ENCODE measurements around the gene BBS2. TPM values are rescaled to one million over a fixed set of nuclear protein-coding genes. Genes with fewer than 3 reads are reported as not detected.

BBS2 gene
- total and polyA plus RNA-seq, 9 of the 15 experiments (the other 6 are each of a cell fraction or from before 2014, with no cell fraction given): 4.2 to 22.7 (median 10.2) TPM

GRCh38 chr16:56542039-56542438 lies 22.2 kb upstream of the BBS2 start:
- 4% methylated on average over 2 of the region's 2 CpGs for WGBS (ENCODE audit: insufficient coverage, low coverage, missing lambda C conversion rate)
- H3K4me3 ChIP-seq: no peak overlapping the region
- H4K20me1 ChIP-seq (replicated peaks; ENCODE audit: control insufficient read depth, insufficient read depth, low read length): peaks cover 2% of the 10 kb centered on the region; the same call in 1 of the 2 replicates
- no peaks in the 10 kb centered on the region for H3K79me2 ChIP-seq (ENCODE audit: control insufficient read depth, insufficient read depth, low read length)
- ATAC-seq (no peak), FAIRE-seq (no peak), DNase-seq (ENCODE audit: extremely low read depth in 1 of 4, low spot score in 3 of 4) (no peak)
- no peak overlapping the region for H3K27ac ChIP-seq (ENCODE audit: extremely low read depth, low read depth, low read length)
- intact Hi-C loops (cut with micrococcal nuclease): no loop called here
- no peaks in the 10 kb centered on the region for H3K36me3 ChIP-seq (ENCODE audit: control insufficient read depth, insufficient read depth, low read length)
- H3K27me3 ChIP-seq (ENCODE audit: control insufficient read depth in 2 of 2, insufficient read depth in 2 of 2, low read length in 2 of 2): peaks cover 12 to 14% of the 10 kb centered on the region in 2 experiments; a peak in 4 of 5 replicates
- peaks cover 0 to 9% of the 10 kb centered on the region in 2 experiments; a peak in 2 of 5 replicates for H3K4me1 ChIP-seq (replicated peaks in 1 of 2; ENCODE audit: control insufficient read depth in 2 of 2, insufficient read depth in 2 of 2, low read length in 2 of 2)
- in situ Hi-C loops (cut with MboI): no loop called here
- no peak overlapping the region for H3K4me2 ChIP-seq (ENCODE audit: insufficient read depth, low read length)
- no peak overlapping the region for H3K9ac ChIP-seq (ENCODE audit: insufficient read depth in 1 of 2, low read depth in 2 of 2, low read length in 2 of 2)
- H2AFZ ChIP-seq (ENCODE audit: low read depth, low read length): no peak overlapping the region
- ChIA-PET POLR2A (no interaction called here), CTCF (ENCODE audit: low intra/inter-chr PET ratio) (no interaction called here)
- H3K9me1 ChIP-seq (ENCODE audit: control insufficient read depth, insufficient read depth, low read length): peaks cover 3% of the 10 kb centered on the region
- no TSS peak for BruUV-seq (replicated peaks)
- no peaks in the 10 kb centered on the region; the same call in 1 of the 2 replicates for H3K9me3 ChIP-seq (replicated peaks; ENCODE audit: control insufficient read depth, insufficient read depth, low read depth, low read length)
- no peak for TF ChIP-seq ETV6 (IDR thresholded peaks at IDR 0.05; ENCODE audit: borderline replicate concordance in 1 of 2, low read depth in 2 of 2, low read length in 1 of 2)
- TF ChIP-seq ETV6 (CRISPR knock-in tag; IDR thresholded peaks at IDR 0.05; ENCODE audit: borderline replicate concordance): no peak
- no peak for TF ChIP-seq FIP1L1 (IDR thresholded peaks at IDR 0.05; ENCODE audit: low read depth, low read length, poor library complexity, severe bottlenecking)
- no peak for TF ChIP-seq SAFB2 (IDR thresholded peaks at IDR 0.05; ENCODE audit: borderline replicate concordance, low read depth, low read length, severe bottlenecking)
- no peak for TF ChIP-seq ZNF3 (CRISPR knock-in tag; IDR thresholded peaks at IDR 0.05)
- TF ChIP-seq MYC (IDR thresholded peaks at IDR 0.05; ENCODE audit: low read depth, low read length): no peak
- no peak for TF ChIP-seq MYC (CRISPR knock-in tag; IDR thresholded peaks at IDR 0.05; ENCODE audit: borderline replicate concordance, low read depth)
- TF ChIP-seq EP400 (IDR thresholded peaks at IDR 0.05): no peak
- no peak for TF ChIP-seq ZNF77 (CRISPR knock-in tag; IDR thresholded peaks at IDR 0.05)
- TF ChIP-seq, protein P1, sequence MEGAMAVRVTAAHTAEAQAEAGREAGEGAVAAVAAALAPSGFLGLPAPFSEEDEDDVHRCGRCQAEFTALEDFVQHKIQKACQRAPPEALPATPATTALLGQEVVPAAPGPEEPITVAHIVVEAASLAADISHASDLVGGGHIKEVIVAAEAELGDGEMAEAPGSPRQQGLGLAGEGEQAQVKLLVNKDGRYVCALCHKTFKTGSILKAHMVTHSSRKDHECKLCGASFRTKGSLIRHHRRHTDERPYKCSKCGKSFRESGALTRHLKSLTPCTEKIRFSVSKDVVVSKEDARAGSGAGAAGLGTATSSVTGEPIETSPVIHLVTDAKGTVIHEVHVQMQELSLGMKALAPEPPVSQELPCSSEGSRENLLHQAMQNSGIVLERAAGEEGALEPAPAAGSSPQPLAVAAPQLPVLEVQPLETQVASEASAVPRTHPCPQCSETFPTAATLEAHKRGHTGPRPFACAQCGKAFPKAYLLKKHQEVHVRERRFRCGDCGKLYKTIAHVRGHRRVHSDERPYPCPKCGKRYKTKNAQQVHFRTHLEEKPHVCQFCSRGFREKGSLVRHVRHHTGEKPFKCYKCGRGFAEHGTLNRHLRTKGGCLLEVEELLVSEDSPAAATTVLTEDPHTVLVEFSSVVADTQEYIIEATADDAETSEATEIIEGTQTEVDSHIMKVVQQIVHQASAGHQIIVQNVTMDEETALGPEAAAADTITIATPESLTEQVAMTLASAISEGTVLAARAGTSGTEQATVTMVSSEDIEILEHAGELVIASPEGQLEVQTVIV (CRISPR knock-in tag; IDR thresholded peaks at IDR 0.05; ENCODE audit: borderline replicate concordance): no peak
- no peak for TF ChIP-seq FOXP1 (CRISPR knock-in tag; IDR thresholded peaks at IDR 0.05)
- TF ChIP-seq ZNF41 (CRISPR knock-in tag; conservative IDR thresholded peaks at IDR 0.05): no peak
- TF ChIP-seq, protein P2, sequence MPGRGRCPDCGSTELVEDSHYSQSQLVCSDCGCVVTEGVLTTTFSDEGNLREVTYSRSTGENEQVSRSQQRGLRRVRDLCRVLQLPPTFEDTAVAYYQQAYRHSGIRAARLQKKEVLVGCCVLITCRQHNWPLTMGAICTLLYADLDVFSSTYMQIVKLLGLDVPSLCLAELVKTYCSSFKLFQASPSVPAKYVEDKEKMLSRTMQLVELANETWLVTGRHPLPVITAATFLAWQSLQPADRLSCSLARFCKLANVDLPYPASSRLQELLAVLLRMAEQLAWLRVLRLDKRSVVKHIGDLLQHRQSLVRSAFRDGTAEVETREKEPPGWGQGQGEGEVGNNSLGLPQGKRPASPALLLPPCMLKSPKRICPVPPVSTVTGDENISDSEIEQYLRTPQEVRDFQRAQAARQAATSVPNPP (IDR thresholded peaks at IDR 0.05; ENCODE audit: borderline replicate concordance, insufficient read depth, insufficient read length): no peak
- TF ChIP-seq ZBTB1 (CRISPR knock-in tag; IDR thresholded peaks at IDR 0.05; ENCODE audit: borderline replicate concordance, low read depth): no peak
- TF ChIP-seq ZNF143 (CRISPR knock-in tag; IDR thresholded peaks at IDR 0.05): no peak
- TF ChIP-seq FOXK2 (conservative IDR thresholded peaks at IDR 0.05 in 1 of 2, IDR thresholded peaks at IDR 0.05 in 1 of 2; ENCODE audit: low read depth in 2 of 2): no peak
- no peak for TF ChIP-seq ESRRB (CRISPR knock-in tag; IDR thresholded peaks at IDR 0.05; ENCODE audit: borderline replicate concordance)
- TF ChIP-seq ZNF133 (CRISPR knock-in tag; IDR thresholded peaks at IDR 0.05): no peak
- TF ChIP-seq NUFIP1 (IDR thresholded peaks at IDR 0.05; ENCODE audit: partially characterized antibody): no peak
- TF ChIP-seq KDM1A (IDR thresholded peaks at IDR 0.05): no peak

Measured in K562 (cell line).